A549 (cell line): ENCODE data around the gene NPM3.

Experiments
- CHD2 ChIP-seq: fragments of 150-350 bp; IDR thresholded peaks from 2 replicates; pipeline ENCODE4 v1.6.1; 2014; ENCODE audit warnings: low read length; ENCODE audit not compliant: partially characterized antibody
- CTCF ChIP-seq: fragments of >200 bp; sonication (Bioruptor Twin); formaldehyde crosslinking; IDR thresholded peaks from 3 replicates; pipeline ENCODE4 v1.5.1; 2016
- JUNB ChIP-seq: fragments of >200 bp; sonication (Bioruptor Twin); formaldehyde crosslinking; IDR thresholded peaks from 2 replicates; pipeline ENCODE4 v1.6.1; 2016
- KDM1A ChIP-seq: fragments of 200-600 bp; sonication (generic); IDR thresholded peaks from 2 replicates; pipeline ENCODE4 v1.6.1; 2016; ENCODE audit warnings: low read depth, mild to moderate bottlenecking
- NFE2L2 ChIP-seq: fragments of 150-350 bp; conservative IDR thresholded peaks from 2 replicates; pipeline ENCODE4 v1.6.1; 2014; ENCODE audit warnings: low read length
- PHF8 ChIP-seq: fragments of 200-600 bp; sonication (generic); IDR thresholded peaks from 2 replicates; pipeline ENCODE4 v1.6.1; 2016; ENCODE audit warnings: low read depth, mild to moderate bottlenecking, antibody characterized with exemption, moderate library complexity, borderline replicate concordance
- POLR2A ChIP-seq: IDR thresholded peaks from 2 replicates; pipeline ENCODE4 v1.6.1; 2012; ENCODE audit warnings: mild to moderate bottlenecking, low read length
- RCOR1 ChIP-seq: fragments of 150-350 bp; IDR thresholded peaks from 2 replicates; pipeline ENCODE4 v1.6.1; 2014; ENCODE audit warnings: antibody characterized with exemption, low read length, low read depth
- REST ChIP-seq: fragments of 200-600 bp; sonication (generic); IDR thresholded peaks from 2 replicates; pipeline ENCODE4 v1.6.1; 2016; ENCODE audit warnings: antibody characterized with exemption, mild to moderate bottlenecking, moderate library complexity
- RFX5 ChIP-seq: fragments of 450-650 bp; IDR thresholded peaks from 2 replicates; pipeline ENCODE4 v1.7.1; 2014; ENCODE audit warnings: antibody characterized with exemption, mild to moderate bottlenecking, moderate library complexity
- SMC3 ChIP-seq: fragments of >200 bp; sonication (Bioruptor Twin); formaldehyde crosslinking; IDR thresholded peaks from 3 replicates; pipeline ENCODE4 v1.6.1; 2018; ENCODE audit warnings: inconsistent platforms
- SREBF2 ChIP-seq: fragments of 450-650 bp; IDR thresholded peaks from 2 replicates; pipeline ENCODE4 v1.6.1; 2014; ENCODE audit warnings: mild to moderate bottlenecking, moderate library complexity
- ZFP36 ChIP-seq: fragments of 450-650 bp; IDR thresholded peaks from 2 replicates; pipeline ENCODE4 v1.6.1; 2014; ENCODE audit warnings: borderline replicate concordance; ENCODE audit not compliant: partially characterized antibody

GRCh38 chr10:101777619-101778145 is 5.6 kb downstream of the NPM3 start:
- TF ChIP-seq NFE2L2 (no peak), REST (no peak), RFX5 (no peak), CTCF (no peak), RCOR1 (no peak), POLR2A (no peak), JUNB (no peak), PHF8 (no peak), SREBF2 (no peak), CHD2 (no peak), KDM1A (no peak), SMC3 (no peak), ZFP36 (no peak)
